IMR-90 (cell line): ENCODE results near the gene TFAP2B.

Experiments
- POLR2A ChIP-seq: IDR thresholded peaks from 2 replicates; pipeline ENCODE4 v1.6.1; 2012; ENCODE audit warnings: mild to moderate bottlenecking, low read depth, low read length
- RAD21 ChIP-seq: IDR thresholded peaks from 2 replicates; pipeline ENCODE4 v1.6.1; 2012; ENCODE audit warnings: low read length, improper control_type of control experiment
- RCOR1 ChIP-seq: IDR thresholded peaks from 2 replicates; pipeline ENCODE4 v1.6.1; 2012; ENCODE audit warnings: mild to moderate bottlenecking, low read length, improper control_type of control experiment; ENCODE audit not compliant: insufficient replicate concordance
- RFX5 ChIP-seq: IDR thresholded peaks from 2 replicates; pipeline ENCODE4 v1.8.0; 2012; ENCODE audit warnings: low read depth, mild to moderate bottlenecking, low read length, moderate library complexity
- USF2 ChIP-seq: fragments of 150-350 bp; IDR thresholded peaks from 2 replicates; pipeline ENCODE4 v1.6.1; 2017; ENCODE audit warnings: mild to moderate bottlenecking, antibody characterized with exemption, low read length, low read depth
- TF ChIP-seq, protein P1 (sequence below): conservative IDR thresholded peaks from 2 replicates; pipeline ENCODE4 v1.5.1; 2012; ENCODE audit warnings: mild to moderate bottlenecking, low read depth, low read length, improper control_type of control experiment

DNA sequence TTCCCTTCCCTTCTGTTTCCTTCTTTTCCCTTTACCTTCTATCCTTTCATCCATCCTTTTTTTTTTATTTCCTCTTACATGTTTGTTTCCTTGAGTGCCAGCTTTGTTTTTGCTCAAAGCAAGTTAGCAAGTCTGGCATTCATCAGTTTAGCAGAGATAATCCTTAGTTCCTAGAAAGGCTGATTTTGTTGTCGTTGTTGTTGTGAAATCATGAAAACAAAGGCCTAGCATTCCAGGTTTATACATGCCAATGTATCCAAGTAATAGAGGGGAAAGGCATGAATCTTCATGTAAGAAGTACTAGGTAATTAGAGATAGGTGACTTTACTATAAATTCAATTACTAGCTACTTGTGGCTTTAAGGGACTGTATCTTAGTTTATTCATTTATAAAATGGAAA lies 45.9 kb downstream of the TFAP2B start:
- TF ChIP-seq POLR2A = no peak
- no peak for TF ChIP-seq USF2
- TF ChIP-seq RAD21 = no peak
- no peak for TF ChIP-seq RFX5
- TF ChIP-seq, protein P1, sequence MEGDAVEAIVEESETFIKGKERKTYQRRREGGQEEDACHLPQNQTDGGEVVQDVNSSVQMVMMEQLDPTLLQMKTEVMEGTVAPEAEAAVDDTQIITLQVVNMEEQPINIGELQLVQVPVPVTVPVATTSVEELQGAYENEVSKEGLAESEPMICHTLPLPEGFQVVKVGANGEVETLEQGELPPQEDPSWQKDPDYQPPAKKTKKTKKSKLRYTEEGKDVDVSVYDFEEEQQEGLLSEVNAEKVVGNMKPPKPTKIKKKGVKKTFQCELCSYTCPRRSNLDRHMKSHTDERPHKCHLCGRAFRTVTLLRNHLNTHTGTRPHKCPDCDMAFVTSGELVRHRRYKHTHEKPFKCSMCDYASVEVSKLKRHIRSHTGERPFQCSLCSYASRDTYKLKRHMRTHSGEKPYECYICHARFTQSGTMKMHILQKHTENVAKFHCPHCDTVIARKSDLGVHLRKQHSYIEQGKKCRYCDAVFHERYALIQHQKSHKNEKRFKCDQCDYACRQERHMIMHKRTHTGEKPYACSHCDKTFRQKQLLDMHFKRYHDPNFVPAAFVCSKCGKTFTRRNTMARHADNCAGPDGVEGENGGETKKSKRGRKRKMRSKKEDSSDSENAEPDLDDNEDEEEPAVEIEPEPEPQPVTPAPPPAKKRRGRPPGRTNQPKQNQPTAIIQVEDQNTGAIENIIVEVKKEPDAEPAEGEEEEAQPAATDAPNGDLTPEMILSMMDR = no peak
- no peak for TF ChIP-seq RCOR1
